Raji (cell line): Measurements from ENCODE around the gene WSCD1.

Experiments used
- POLR2A ChIP-seq: IDR thresholded peaks from 2 replicates; pipeline ENCODE4 v1.6.1; 2011; ENCODE audit warnings: low read depth, low read length, control low read depth; ENCODE audit not compliant: insufficient read depth

WSCD1 gene

GRCh38 chr17:6046931-6047330 is 23.2 kb upstream of the WSCD1 start:
- TF ChIP-seq POLR2A, result no peak

DNA sequence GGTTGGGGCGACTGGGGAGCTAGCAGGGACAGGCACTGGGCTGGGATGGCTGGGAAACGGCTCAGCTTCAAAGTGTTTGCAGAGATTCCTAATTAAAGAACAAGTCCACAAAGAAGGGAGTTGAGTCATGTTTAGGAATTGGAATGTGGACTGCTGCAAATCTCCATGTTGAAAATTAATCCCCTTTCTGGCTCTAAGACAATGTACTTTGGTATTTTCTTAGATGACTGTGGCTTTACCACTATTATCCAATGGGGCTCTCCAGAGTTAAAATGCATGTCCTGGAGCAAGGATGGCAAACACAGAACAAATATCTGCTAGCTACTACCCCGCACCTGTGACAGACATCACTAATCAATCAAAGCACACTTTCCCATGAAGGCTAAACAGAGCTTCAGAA is 22.2 kb upstream of the WSCD1 start:
- no peak for TF ChIP-seq POLR2A

DNA sequence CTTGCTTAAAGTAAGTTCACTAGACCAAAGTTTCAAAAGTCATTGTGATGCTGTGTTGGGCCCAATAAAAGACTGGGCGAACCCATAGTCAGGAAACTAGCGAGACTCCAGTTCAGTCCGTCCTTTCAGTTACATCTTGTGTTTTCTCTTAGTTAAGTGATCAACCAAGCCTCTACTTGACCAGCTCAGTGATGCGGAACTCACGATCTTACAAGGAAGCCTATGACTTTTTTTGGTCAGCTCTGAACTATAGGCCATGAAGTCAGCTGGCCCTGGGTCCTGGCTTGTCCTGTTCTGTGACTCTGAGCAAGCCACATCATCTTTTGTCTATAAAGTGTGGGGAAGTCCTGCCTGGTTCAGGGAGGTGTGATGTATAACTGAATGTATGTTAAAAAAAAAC is 21.7 kb upstream of the WSCD1 start:
- no peak for TF ChIP-seq POLR2A

DNA sequence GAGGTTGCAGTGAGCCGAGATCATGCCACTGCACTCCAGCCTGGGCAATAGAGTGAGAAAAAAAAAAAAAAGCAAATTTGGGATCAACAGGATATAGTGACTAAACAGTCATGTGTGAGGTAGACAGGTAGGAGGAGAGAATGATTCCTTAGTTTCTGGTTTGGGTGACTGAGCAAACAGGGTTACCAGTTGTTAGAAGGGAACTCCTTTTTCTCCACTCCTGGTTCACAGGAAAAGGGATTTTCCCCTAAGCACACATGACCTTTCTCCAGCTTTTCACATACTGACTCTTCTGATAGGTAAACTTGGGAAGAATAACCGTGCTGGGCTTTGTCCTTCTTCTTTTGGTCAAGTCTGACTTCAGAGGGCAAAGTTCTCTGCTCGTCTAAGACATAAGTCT is 17.3 kb upstream of the WSCD1 start:
- TF ChIP-seq POLR2A, result no peak

DNA sequence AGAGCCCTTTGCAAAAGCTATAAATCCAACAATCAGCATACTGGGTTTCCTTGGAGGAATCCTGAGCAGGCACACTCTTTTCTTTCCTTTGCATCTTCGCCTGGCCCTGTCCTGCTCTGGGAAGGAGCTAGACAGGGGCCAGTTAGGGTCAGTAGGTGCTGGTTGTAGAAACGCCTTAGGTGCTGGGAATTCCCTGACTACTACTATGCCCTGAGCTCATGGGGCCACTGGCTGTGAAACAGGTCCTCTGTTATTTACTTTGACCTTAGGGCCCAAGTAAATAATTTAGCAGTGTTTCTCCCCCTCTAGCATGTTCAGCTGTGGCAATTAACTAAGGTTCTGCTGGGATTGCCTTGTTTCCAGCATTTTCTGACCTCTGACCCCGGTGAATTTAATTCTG is 15.8 kb upstream of the WSCD1 start:
- no peak for TF ChIP-seq POLR2A

DNA sequence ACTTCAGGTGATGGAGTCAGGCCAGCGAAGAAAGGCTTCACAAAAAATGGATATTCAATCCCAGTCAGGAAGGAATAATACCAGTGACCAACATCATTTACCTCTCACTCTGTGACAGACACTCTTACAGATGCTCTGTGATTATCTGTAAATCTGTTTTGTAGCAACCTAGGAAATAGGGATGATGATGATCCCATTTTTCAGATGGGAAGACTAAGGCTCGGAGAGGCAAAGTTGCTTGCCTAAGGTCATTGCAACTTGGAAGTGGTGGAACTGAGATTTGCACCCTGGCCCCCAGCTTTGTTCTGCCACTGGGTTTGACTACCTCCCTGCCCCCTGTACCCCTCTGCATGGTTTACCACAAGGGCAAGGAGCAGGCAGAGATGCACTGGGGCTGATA is 14.1 kb upstream of the WSCD1 start:
- TF ChIP-seq POLR2A, result no peak

DNA sequence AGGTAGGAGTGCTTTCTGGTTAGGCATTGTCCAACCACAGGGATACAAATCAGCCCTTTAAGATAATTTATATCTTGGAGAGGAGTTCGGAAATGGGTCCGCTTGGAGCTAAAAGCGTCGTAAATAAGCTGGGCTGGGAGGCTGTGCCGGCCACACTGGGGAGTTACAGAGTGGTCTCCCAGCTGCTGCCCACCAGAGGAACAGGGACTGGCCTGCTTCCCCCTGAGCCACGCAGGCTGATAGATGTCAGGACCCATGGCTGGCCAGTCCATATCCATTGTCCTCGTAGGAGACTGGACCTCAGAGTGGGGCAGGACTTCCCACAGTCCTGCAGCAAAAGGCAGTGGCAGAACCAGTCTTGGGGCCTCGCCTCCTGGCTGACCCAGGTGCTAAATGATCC is 12.6 kb upstream of the WSCD1 start:
- TF ChIP-seq POLR2A, result no peak

DNA sequence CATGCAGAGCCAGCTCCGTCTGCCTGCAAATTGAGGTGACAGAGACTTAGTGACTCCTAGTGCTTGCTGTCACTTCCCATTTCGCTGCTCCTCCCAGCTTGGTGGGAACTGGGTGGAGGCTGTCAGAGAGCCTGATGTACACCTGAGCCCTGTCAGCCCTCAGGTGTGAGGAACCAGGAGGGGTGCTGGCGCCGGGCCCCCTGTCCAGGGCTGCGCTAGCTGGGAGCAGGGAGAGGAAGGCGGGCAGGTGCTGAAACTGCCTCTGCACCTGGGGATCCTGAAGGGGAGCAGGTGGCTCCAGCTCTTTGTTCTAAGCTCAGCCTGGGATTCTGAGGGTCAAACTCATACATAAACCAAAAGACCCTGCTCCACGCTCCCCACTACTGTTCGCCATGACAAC is 10.8 kb upstream of the WSCD1 start:
- TF ChIP-seq POLR2A, result no peak

GRCh38 chr17:6061290-6061689 is 8.9 kb upstream of the WSCD1 start:
- TF ChIP-seq POLR2A, result no peak

DNA sequence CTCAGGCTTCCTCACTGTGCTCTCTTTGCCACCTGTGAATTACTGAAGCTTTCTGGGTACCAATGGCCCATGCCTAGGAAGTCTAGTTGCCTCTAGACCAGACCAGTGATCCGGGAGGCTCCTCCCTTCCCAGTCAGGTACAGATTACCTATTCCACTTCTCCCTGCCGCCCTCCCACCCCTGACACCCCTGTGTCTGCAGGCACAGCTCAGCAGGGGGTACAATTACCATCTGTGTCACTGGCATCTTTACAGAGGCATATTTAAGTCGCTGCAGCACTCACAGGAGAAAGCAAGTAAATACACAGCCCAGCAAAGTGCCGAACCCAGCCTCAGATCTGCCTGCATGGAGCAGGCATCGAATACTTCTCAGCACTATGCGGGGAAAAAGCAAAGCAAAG is 5.3 kb upstream of the WSCD1 start:
- no peak for TF ChIP-seq POLR2A

GRCh38 chr17:6065351-6065750 is 4.8 kb upstream of the WSCD1 start:
- no peak for TF ChIP-seq POLR2A

DNA sequence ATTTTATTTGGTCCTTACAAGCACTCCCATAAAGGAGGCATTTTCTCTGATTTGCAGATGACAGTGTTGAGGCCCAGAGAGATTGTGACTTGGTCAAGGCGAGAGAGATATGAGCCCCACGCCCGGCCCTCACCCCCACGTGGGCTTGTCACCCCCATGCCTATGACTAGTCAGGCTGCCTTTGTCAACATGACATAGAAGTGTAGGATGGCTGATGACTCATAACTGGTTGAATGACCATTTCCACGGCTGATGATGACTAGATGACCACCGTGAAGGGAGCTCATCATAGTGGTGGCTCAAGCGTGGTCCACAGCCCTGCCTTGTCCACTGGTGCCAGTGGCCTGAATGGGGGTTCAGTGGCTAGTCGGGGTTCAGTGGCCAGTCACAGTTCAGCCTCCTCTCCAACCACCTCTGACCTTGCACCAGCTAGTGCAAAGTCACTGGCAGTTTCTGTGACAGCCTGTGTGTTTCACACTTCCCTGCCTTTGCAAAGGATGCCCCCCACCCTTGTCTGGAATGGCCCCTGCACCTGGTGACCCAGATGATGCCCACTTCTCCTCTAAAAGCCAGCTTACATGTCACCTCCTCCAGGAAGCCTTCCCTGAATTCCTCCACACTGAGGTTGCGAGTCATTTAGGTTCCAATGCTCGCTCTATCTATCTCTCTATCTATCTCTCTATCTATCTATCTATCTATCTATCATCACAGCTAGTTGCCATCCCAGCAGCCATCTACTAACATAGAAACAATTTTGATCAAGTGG is 3.8 kb upstream of the WSCD1 start:
- TF ChIP-seq POLR2A, result no peak

- TF ChIP-seq POLR2A, result no peak
These were observed 3.1 kb upstream of the WSCD1 start for GRCh38 chr17:6067060-6067459.

GRCh38 chr17:6070430-6070912 is 292 bp downstream of the WSCD1 start:
- no peak for TF ChIP-seq POLR2A

GRCh38 chr17:6070913-6071511 is 833 bp downstream of the WSCD1 start:
- TF ChIP-seq POLR2A, result no peak

- no peak for TF ChIP-seq POLR2A
These were observed 1.4 kb downstream of the WSCD1 start for GRCh38 chr17:6071528-6072065.

GRCh38 chr17:6072157-6072556 is 2.0 kb downstream of the WSCD1 start:
- TF ChIP-seq POLR2A, result no peak

DNA sequence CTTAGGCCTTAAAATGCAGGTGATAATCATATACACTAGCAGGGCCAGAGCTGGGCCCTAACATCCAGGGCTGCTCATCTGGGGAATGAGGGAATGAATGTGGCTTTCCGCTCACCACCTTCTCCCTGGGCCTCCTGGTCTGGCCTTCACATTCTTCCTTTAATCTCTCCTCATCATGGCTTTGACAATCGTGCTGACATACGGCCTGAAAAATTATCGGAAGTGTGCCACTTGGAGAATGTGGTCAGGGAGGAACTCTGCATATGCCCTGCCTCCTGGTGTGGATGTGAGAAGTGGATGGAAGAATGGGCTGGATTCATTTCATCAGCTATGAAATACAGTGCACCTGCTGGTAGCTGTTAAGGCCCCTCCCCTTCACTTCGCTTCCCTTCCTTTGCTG is 2.4 kb downstream of the WSCD1 start:
- no peak for TF ChIP-seq POLR2A
